Liver (tissue), 9 donors: ENCODE measurements around the gene TXN. TPM values are rescaled to one million over a fixed set of nuclear protein-coding genes. Genes with fewer than 3 reads are reported as not detected.
"Not testable (repeated sequence)": the region's sequence is repeated elsewhere in the genome, so short reads cannot be mapped to it uniquely, and the experiment has no call there.

Source experiments
- DNase-seq: peaks from one replicate; pipeline ENCODE4 v3.0.0-alpha.2; 2017; ENCODE audit warnings: low spot score
- H3K27ac ChIP-seq, 2 donors: one replicate each; pipeline ENCODE4 v1.7.0; 2013; ENCODE audit warnings: inconsistent platforms in 2 of 2, low read length in 2 of 2, control low read depth in 1 of 2, low read depth in 1 of 2, mild to moderate bottlenecking in 1 of 2
- H3K27me3 ChIP-seq, 4 donors: one replicate each; pipeline versions ENCODE4 v1.6.1 to v1.7.0; 2013; ENCODE audit warnings: low read length in 3 of 4, inconsistent platforms in 1 of 4, mild to moderate bottlenecking in 1 of 4, moderate library complexity in 1 of 4; ENCODE audit not compliant: control insufficient read depth in 4 of 4, insufficient read depth in 4 of 4
- H3K36me3 ChIP-seq, 4 donors: one replicate each; pipeline versions ENCODE4 v1.6.1 to v1.7.0; 2013; ENCODE audit warnings: low read length in 3 of 4, mild to moderate bottlenecking in 3 of 4, low read depth in 1 of 4, moderate library complexity in 1 of 4; ENCODE audit not compliant: control insufficient read depth in 4 of 4, insufficient read depth in 3 of 4
- H3K4me1 ChIP-seq, 4 donors: one replicate each; pipeline versions ENCODE4 v1.6.1 to v1.7.0; 2013; ENCODE audit warnings: low read length in 3 of 4, mild to moderate bottlenecking in 3 of 4, moderate library complexity in 1 of 4; ENCODE audit not compliant: control insufficient read depth in 4 of 4, insufficient read depth in 4 of 4
- H3K4me3 ChIP-seq, 3 donors: one replicate each; pipeline versions ENCODE4 v1.6.1 to v1.7.0; 2013; ENCODE audit warnings: low read length in 3 of 3, control low read depth in 1 of 3, low read depth in 1 of 3, mild to moderate bottlenecking in 1 of 3
- H3K9ac ChIP-seq, 2 donors: one replicate each; pipeline ENCODE4 v1.7.0; 2013; ENCODE audit warnings: low read length in 2 of 2, mild to moderate bottlenecking in 2 of 2, moderate library complexity in 2 of 2, control low read depth in 1 of 2, low read depth in 1 of 2
- H3K9me3 ChIP-seq, 4 donors: one replicate each; pipeline versions ENCODE4 v1.6.1 to v1.7.0; 2013; ENCODE audit warnings: low read length in 3 of 4; ENCODE audit not compliant: control insufficient read depth in 4 of 4
- ATF3 ChIP-seq: IDR thresholded peaks from 2 replicates; pipeline ENCODE4 v1.6.1; 2016; ENCODE audit warnings: antibody characterized with exemption
- EGR1 ChIP-seq, 2 donors: IDR thresholded peaks; 2 replicates each; pipeline ENCODE4 v1.6.1; 2016 to 2018; ENCODE audit warnings: antibody characterized with exemption in 2 of 2, low read depth in 2 of 2
- FOXA1 ChIP-seq: IDR thresholded peaks from 2 replicates; pipeline ENCODE4 v1.6.1; 2016; ENCODE audit warnings: antibody characterized with exemption
- FOXA2 ChIP-seq: IDR thresholded peaks from 2 replicates; pipeline ENCODE4 v1.6.1; 2016; ENCODE audit warnings: antibody characterized with exemption
- GABPA ChIP-seq, 2 donors: IDR thresholded peaks in 1 of 2; conservative IDR thresholded peaks in 1 of 2; 2 replicates each; pipeline ENCODE4 v1.6.1; 2016; ENCODE audit warnings: antibody characterized with exemption in 2 of 2, mild to moderate bottlenecking in 1 of 2, moderate library complexity in 1 of 2
- HNF4A ChIP-seq, 2 donors: conservative IDR thresholded peaks; 2 replicates each; pipeline ENCODE4 v1.6.1; 2016; ENCODE audit warnings: antibody characterized with exemption in 2 of 2, mild to moderate bottlenecking in 2 of 2
- HNF4G ChIP-seq: IDR thresholded peaks from 2 replicates; pipeline ENCODE4 v1.6.1; 2016; ENCODE audit warnings: antibody characterized with exemption
- JUND ChIP-seq, 2 donors: IDR thresholded peaks; 2 replicates each; pipeline ENCODE4 v1.6.1; 2016; ENCODE audit warnings: antibody characterized with exemption in 2 of 2
- MAX ChIP-seq: IDR thresholded peaks from 2 replicates; pipeline ENCODE4 v1.6.1; 2016; ENCODE audit warnings: antibody characterized with exemption
- NR2F2 ChIP-seq: IDR thresholded peaks from 2 replicates; pipeline ENCODE4 v1.6.1; 2016; ENCODE audit warnings: antibody characterized with exemption
- RAD21 ChIP-seq, 2 donors: IDR thresholded peaks; 2 replicates each; pipeline ENCODE4 v1.6.1; 2016; ENCODE audit warnings: antibody characterized with exemption in 2 of 2, mild to moderate bottlenecking in 2 of 2
- REST ChIP-seq: IDR thresholded peaks from 2 replicates; pipeline ENCODE4 v1.6.1; 2016; ENCODE audit warnings: antibody characterized with exemption, mild to moderate bottlenecking
- RXRA ChIP-seq, 2 donors: IDR thresholded peaks; 2 replicates each; pipeline ENCODE4 v1.6.1; 2017 to 2018; ENCODE audit warnings: antibody characterized with exemption in 2 of 2, mild to moderate bottlenecking in 1 of 2
- SP1 ChIP-seq: IDR thresholded peaks from 2 replicates; pipeline ENCODE4 v1.6.1; 2018; ENCODE audit warnings: antibody characterized with exemption, mild to moderate bottlenecking
- TAF1 ChIP-seq: conservative IDR thresholded peaks from 2 replicates; pipeline ENCODE4 v1.6.1; 2016; ENCODE audit warnings: antibody characterized with exemption, mild to moderate bottlenecking
- YY1 ChIP-seq: IDR thresholded peaks from 2 replicates; pipeline ENCODE4 v1.6.1; 2016; ENCODE audit warnings: antibody characterized with exemption, mild to moderate bottlenecking
- ZBTB33 ChIP-seq: IDR thresholded peaks from 2 replicates; pipeline ENCODE4 v1.6.1; 2016; ENCODE audit warnings: antibody characterized with exemption
- WGBS: extraction: QIAGEN DNeasy Blood & Tissue Kit; methylation state at CpG from one replicate; pipeline ENCODE4 v1.1.7; 2013; 5-methylcytosine and 5-hydroxymethylcytosine counted together
- polyA plus RNA-seq, 2 donors: library from polyadenylated mRNA; stranded (reverse) in 1 of 2; unstranded in 1 of 2; fragments of 200-250 nt in 1 of 2; fragments of >200 nt in 1 of 2; fragmentation: Nextera tagmentation in 1 of 2; extraction: Ambion mirVana in 1 of 2; gene quantifications; one replicate each; pipeline versions ENCODE4 v1.2.1 to v1.2.3, GENCODE V29; 2013 to 2015
- total RNA-seq, 2 donors: library from RNA; depleted of rRNA; stranded (reverse); fragments of >200 nt; gene quantifications; one replicate each; pipeline ENCODE4 v1.2.3, GENCODE V29; 2014
- TF ChIP-seq, protein P1 (sequence below): fragments of 150-350 bp; IDR thresholded peaks from 2 replicates; pipeline ENCODE4 v1.5.1; 2017; ENCODE audit warnings: improper control_type of control experiment, low read depth, low read length; ENCODE audit not compliant: missing input control
- donor health status: healthy.
- donor health status: healthy.
- donor health status: healthy.
- donor health status: healthy.
- donor health status: healthy.

The TXN gene
- total and polyA plus RNA-seq, 4 donors, result 65.4 to 400 (median 147) TPM

DNA sequence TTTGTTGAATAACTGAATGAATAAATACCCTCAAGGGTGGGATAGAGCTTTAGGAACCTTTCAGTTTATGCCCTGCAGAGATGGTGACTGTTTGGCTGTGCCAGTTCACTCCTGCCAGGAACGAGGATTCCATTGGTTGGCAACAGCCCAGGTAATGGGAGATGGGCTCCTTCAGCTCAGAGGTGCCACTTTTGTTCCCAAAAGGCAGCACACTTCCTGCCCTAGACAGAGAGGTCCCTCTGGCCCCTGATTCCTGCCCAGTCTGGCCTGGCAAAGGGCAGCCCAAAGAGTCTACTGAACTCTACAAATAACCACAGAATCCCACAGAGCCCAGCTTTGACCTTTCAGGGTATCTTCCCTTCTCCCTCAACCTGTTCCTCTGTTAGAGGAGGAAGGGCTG is 49.9 kb downstream of the TXN start:
- H3K9me3 ChIP-seq, result no peaks in the 10 kb centered on the region
- H3K4me1 ChIP-seq, result peaks cover 0 to 13% (median 1%) of the 10 kb centered on the region in 4 donors
- no peak overlapping the region for H3K27ac ChIP-seq
- no peaks in the 10 kb centered on the region for H3K27me3 ChIP-seq
- WGBS, result 50% methylated on average over 1 of the region's 1 CpG
- no peak overlapping the region for H3K9ac ChIP-seq
- TF ChIP-seq TAF1 (no peak), GABPA (IDR thresholded peaks at IDR 0.05 in 1 of 2, conservative IDR thresholded peaks at IDR 0.05 in 1 of 2) (no peak), YY1 (no peak), FOXA2 (no peak), ATF3 (no peak), HNF4G (no peak), MAX (no peak), RAD21 (IDR thresholded peaks at IDR 0.05) (no peak), FOXA1 (no peak), JUND (IDR thresholded peaks at IDR 0.05) (no peak), NR2F2 (no peak), ZBTB33 (no peak), RXRA (IDR thresholded peaks at IDR 0.05) (no peak), REST (no peak), SP1 (no peak), EGR1 (IDR thresholded peaks at IDR 0.05; ENCODE audit: low read depth in 2 of 2) (no peak)
- TF ChIP-seq, protein P1, sequence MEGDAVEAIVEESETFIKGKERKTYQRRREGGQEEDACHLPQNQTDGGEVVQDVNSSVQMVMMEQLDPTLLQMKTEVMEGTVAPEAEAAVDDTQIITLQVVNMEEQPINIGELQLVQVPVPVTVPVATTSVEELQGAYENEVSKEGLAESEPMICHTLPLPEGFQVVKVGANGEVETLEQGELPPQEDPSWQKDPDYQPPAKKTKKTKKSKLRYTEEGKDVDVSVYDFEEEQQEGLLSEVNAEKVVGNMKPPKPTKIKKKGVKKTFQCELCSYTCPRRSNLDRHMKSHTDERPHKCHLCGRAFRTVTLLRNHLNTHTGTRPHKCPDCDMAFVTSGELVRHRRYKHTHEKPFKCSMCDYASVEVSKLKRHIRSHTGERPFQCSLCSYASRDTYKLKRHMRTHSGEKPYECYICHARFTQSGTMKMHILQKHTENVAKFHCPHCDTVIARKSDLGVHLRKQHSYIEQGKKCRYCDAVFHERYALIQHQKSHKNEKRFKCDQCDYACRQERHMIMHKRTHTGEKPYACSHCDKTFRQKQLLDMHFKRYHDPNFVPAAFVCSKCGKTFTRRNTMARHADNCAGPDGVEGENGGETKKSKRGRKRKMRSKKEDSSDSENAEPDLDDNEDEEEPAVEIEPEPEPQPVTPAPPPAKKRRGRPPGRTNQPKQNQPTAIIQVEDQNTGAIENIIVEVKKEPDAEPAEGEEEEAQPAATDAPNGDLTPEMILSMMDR, result no peak
- H3K36me3 ChIP-seq, result no peaks in the 10 kb centered on the region
- no peak for DNase-seq
- H3K4me3 ChIP-seq, result no peak overlapping the region

- TF ChIP-seq RXRA (IDR thresholded peaks at IDR 0.05), result peak; percentile 41 to 59
- TF ChIP-seq HNF4A (conservative IDR thresholded peaks at IDR 0.05), result peak; percentile 18 to 41
- not testable (repeated sequence) for H3K4me3 ChIP-seq, H3K27ac ChIP-seq
Measured at GRCh38 chr9:110205612-110206011, 50.7 kb downstream of the TXN start.

More at GRCh38 chr9:110205612-110206011, 50.7 kb downstream of the TXN start:
- not testable (repeated sequence) for H3K27me3 ChIP-seq, DNase-seq, H3K9me3 ChIP-seq, H3K36me3 ChIP-seq, H3K9ac ChIP-seq
- peaks cover 0 to 13% (median 1%) of the 10 kb centered on the region in 4 donors for H3K4me1 ChIP-seq
- WGBS, result 46% methylated on average over 5 of the region's 5 CpGs
